Hypothalamus (tissue), 51 donors: ENCODE measurements around the gene OR51I1.

ENCODE experiments used
- DNase-seq, 51 donors: peaks; one replicate each; lab custom pipeline; 2025; lab: John Stamatoyannopoulos, UW

The OR51I1 gene

DNA sequence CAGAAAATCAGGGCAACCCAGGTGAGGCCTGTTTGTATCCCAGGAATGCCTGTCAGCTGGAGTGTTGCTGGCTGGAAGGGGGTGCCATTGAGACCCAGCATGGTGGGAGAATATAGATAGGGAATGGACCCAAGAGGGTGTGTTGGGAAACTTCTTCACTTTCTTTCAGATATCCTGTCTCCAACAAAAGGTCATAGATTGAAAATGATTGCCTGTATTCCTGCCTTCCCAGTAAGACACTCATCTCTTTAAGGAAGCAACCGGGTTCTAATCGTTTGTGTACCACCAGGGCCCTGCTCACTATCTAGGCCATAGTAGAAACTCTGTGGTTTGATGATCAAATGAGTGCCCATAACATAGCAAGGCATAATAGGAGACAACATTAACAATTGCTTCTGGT is at the start of gene OR51I1:
Gene OR51I1, minus strand, starts transcription at position 101 of the 400 bp plus-strand sequence. Its CDS starts 0 bp downstream, at position 101.
- DNase-seq = no peak

- DNase-seq = no peak
These were observed 48.5 kb upstream of the OR51I1 start for GRCh38 chr11:5489576-5490357.

GRCh38 chr11:5488798-5489399 is 47.6 kb upstream of the OR51I1 start:
- DNase-seq = no peak

GRCh38 chr11:5488385-5488784 is 47.1 kb upstream of the OR51I1 start, which contains the start of gene OR52D1:
Gene OR52D1 (plus strand): TSS chr11:5488685. CDS start chr11:5488707, 22 bp downstream.
- DNase-seq = no peak

DNA sequence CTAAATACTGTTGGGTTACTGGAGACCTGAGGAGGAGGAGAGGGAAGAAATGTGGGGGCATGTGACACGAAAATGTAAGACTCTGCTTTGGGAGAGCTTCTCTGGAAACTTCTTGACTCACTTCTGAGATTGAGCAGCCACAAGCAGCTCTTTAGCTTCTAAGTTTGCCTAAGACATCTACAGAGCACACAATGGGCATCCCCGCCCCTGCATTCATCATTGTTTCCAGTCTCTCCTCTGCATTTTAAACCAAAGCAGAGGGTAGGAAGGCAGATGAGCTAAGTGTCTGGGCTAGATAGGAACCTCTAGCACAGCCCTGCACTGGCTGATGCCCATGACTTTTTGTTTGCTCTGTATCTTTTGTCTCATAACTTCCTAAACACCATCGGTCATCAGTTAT is 45.1 kb upstream of the OR51I1 start:
- no peak for DNase-seq

DNA sequence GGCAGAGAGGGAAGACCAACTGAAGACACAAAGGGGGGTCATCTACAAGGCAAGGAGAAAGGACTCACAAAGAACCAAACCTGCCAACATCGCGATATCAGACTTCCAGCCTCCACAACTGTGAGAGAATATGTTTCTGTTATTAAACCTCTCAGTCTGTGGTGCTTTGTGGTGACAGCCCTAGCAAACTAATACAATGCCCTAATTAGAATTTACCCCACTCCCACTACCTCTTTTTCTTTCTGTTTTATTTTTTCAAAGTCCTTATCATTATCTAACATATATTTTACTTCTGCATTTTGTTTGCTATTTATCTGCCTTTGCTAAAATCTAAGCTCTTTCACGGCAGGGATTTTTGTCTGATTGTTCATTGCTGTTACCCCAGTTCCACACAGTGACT is 44.7 kb upstream of the OR51I1 start:
- DNase-seq = no peak

GRCh38 chr11:5476186-5476819 is 35.0 kb upstream of the OR51I1 start:
- peak in 14 of 51 donors; percentile 1 to 23 (median 6) for DNase-seq

DNA sequence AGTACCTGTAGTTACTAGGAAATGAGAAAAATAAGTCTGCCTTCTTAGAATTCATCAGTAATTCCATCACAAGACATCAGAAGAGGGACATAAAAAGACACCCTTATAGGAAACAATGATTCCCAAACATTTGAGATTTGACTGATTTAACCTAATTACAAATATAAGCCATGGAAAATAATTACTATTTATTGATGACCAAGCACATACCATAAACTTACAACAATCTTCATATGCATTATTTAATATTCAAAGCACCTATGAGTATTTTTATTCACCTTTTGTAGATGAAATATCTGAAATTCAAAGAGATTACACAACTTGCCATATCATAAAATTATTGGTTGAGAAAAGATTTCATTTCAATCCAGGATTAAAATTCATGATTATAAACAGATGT is 32.6 kb upstream of the OR51I1 start:
- no peak for DNase-seq

DNA sequence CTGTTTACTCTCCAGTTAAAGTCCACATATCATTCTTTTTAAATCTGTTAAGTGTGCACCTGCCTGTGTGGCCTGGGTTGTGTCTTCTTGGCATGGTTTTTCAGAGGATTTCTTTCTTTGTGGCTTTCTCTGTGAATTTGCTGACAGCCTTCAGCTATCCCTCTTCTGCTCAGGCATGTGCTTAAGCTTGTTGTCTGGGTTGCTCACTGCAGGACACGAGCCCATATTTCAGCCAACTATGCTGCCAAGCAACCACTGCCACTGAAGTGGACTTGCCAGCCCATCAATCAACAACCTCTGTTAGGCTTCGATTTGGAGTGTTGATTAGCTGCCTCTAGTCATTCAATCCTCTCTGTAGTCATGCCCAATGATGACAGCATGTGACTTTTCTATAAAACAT is 26.2 kb upstream of the OR51I1 start:
- DNase-seq = no peak

DNA sequence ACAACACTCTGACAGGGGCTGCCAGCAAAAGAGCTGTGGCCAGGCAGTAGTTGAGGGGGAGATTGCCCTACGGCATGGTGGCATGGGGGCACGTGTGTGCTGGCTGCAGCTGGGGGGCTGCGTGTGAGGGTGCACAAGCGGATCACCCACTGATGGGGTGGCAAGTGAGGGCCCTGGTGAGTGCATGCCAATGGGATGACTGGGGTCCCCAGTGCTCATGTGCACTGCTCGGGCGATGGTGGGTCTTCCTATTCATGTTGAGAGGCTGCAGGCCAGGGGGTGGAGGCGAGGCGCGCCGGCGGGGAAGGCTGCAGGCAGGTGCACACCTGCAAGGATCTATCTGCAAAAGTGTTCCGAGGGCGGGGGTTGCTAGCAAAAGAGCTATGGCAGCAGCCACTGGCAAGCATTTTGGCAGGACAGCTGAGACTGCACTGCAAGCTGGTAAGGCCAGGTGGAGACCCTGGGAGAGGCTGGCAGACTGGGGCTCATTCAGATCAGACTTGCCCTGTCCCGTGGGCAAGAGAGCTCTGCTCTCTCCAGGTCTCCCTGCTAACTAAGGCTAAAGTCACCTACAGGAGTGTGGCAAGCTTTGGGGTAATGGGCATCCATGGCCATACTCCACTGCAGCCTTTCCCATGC is 19.8 kb upstream of the OR51I1 start:
- DNase-seq = no peak

- no peak for DNase-seq
These were observed 8.1 kb upstream of the OR51I1 start for GRCh38 chr11:5449432-5449831.

- DNase-seq = no peak
These were observed 7.7 kb upstream of the OR51I1 start, which contains the start of gene OR51I2 for GRCh38 chr11:5449023-5449422. Gene OR51I2 (plus strand): TSS chr11:5449323. CDS start chr11:5453489, 4,166 bp downstream.

DNA sequence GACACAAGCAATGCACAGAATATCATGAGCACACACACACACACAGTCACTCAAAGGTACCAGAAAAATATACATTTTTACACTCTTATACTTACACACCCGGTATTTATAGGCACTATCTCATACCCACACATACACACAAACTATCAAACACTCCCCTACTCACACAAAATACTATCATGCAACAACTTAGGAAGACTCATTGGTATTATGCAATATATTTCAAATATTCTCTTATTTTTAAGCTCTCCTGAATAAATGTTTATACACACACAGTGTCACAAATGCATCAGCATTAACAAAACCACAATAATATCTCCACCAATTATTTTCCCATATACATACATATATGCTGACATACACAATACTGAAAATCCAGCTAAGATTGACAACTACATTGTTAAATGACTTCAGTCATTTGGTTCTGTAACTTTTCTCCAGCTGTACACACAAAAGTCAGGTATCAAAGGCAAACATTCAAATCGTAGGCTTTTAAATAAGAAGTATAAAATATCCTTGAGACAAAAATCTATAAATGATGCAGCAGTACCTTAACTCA is 2.6 kb upstream of the OR51I1 start:
- DNase-seq = no peak

DNA sequence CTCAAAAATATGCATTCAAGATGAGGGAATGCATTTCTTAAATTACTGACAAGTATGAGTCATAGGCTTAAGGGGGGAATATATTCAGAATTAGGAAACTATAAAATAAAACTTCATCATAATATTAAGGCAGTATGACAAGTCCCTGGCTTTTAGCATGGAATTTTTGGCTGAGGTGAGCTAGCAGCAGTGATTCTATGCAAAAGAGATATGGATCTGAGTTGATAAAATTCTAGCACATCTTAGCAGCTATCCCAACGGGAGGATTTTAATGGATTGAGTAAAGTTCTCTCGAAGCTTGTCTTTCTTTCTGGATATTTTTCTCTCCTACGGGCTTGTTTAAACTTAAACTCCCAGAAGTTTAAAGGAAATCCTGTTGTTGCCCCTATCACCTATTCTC is 18.2 kb downstream of the OR51I1 start:
- no peak for DNase-seq

DNA sequence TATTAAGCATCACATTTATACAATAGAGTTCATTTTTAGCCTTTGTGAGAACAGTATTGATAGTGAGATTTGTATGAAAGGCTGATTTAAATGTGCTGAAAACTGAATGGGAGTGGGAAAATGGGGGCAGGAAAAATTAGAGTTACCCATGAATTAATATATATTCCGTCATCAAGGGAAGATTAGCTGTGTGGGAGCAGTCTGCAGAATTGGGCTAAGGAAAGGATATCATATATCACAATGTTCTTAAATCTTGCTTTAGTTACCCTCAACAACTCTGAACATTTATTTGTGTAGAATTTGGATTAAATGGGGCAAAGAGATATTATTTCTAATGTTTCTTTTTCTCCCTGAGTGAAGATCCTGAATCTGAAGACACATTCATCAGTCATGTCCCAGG is 19.5 kb downstream of the OR51I1 start, which contains the start of gene OR51Q1:
Gene OR51Q1, plus strand, starts transcription at position 301 of the 400 bp plus-strand sequence. Its CDS starts 90 bp downstream, at position 391.
- DNase-seq = no peak

GRCh38 chr11:5420993-5421392 is 20.3 kb downstream of the OR51I1 start:
- DNase-seq = no peak

GRCh38 chr11:5405173-5405572 is 36.1 kb downstream of the OR51I1 start:
- DNase-seq = no peak

GRCh38 chr11:5398936-5399335 is 42.4 kb downstream of the OR51I1 start:
- DNase-seq = no peak

- no peak for DNase-seq
These were observed 47.2 kb downstream of the OR51I1 start for GRCh38 chr11:5394091-5394490.
